ENCODE data around the gene GLIPR1L2.

The GLIPR1L2 gene

GRCh38 chr12:75474116-75474515 is 83.2 kb downstream of the GLIPR1L2 start:
- peaks cover 4% of the 10 kb centered on the region for H3K36me3 Mint-ChIP-seq (ENCODE audit: low read depth)
- no peaks in the 10 kb centered on the region for H3K27me3 Mint-ChIP-seq
- H3K9me3 Mint-ChIP-seq, result peaks cover 7% of the 10 kb centered on the region
- peaks cover 50% of the 10 kb centered on the region for H3K4me1 Mint-ChIP-seq (ENCODE audit: low read depth)
- H3K27ac Mint-ChIP-seq, result peak overlapping the region; percentile 19
- H3K4me3 Mint-ChIP-seq, result no peak overlapping the region
- intact Hi-C loops (cut with micrococcal nuclease), result no loop called here

- Mint-ChIP-seq H3K9me3 (no peaks in the 10 kb centered on the region), H3K4me3 (no peak overlapping the region), H3K4me1 (ENCODE audit: low read depth) (peaks cover 51% of the 10 kb centered on the region), H3K27ac (no peak overlapping the region), H3K36me3 (ENCODE audit: low read depth) (no peaks in the 10 kb centered on the region), H3K27me3 (no peaks in the 10 kb centered on the region)
- intact Hi-C loops (cut with micrococcal nuclease), result no loop called here
Measured at GRCh38 chr12:75476071-75476470, 85.2 kb downstream of the GLIPR1L2 start.

DNA sequence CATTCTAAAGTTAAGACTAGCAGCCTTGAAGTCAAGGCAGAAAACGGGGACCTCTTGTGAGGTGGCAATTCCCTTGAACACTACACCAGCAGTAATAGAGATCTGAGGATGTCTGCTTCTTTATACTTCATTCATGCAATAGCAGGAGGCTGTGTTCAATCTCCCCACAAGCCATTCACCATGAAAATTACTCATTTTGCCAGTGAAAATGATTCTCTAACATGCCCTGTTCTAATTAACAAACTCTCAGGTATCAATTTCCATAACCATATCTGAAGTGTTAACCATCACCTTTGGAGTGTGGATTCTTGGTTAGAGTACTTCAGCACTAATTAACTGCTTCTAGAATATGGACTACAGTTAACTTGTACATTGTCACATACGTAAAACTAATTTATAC is 86.2 kb downstream of the GLIPR1L2 start:
- intact Hi-C loops (cut with micrococcal nuclease), result no loop called here

DNA sequence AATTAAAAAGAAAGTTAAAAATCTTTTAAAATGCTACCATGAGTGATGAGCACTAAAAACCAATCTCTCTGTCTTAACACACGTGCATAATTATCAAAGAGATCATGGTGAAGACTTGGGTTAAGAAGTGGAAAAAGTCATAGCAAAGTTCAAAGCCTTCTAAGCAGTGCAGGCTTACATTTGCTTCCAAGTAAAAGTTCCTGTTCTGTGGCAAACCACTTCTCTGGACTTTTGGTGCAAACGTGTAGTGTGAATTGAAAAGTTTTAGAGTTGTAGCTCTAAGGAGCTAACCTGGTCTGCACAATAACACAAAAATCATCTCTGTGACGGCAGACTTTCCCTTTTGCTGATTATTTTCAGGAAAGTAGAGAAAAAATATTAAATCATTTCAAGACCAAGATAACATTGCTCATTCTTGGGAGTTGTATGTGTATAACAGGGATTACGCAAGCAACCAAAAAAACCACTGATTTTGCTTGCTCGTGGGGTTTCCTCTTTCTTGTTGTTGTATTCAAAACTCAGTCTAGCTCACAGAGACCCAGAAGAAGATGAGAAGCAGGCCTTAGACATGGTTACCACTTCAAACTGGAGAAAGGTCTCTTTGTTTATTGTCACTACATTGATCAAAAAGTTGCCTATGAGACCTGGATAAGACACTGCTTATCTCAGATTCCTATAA is 87.4 kb downstream of the GLIPR1L2 start:
- H3K27ac Mint-ChIP-seq, result peak overlapping the region; percentile 88
- H3K9me3 Mint-ChIP-seq, result no peaks in the 10 kb centered on the region
- intact Hi-C loops (cut with micrococcal nuclease), result no loop called here
- peaks cover 45% of the 10 kb centered on the region for H3K4me1 Mint-ChIP-seq (ENCODE audit: low read depth)
- H3K27me3 Mint-ChIP-seq, result no peaks in the 10 kb centered on the region
- peaks cover 12% of the 10 kb centered on the region for H3K36me3 Mint-ChIP-seq (ENCODE audit: low read depth)
- peak overlapping the region; percentile 26 for H3K4me3 Mint-ChIP-seq

More for the DNA sequence above, 86.2 kb downstream of the GLIPR1L2 start:
- Mint-ChIP-seq H3K27ac (no peak overlapping the region), H3K4me3 (no peak overlapping the region), H3K27me3 (no peaks in the 10 kb centered on the region), H3K9me3 (no peaks in the 10 kb centered on the region), H3K4me1 (ENCODE audit: low read depth) (peaks cover 42% of the 10 kb centered on the region), H3K36me3 (ENCODE audit: low read depth) (peaks cover 9% of the 10 kb centered on the region)

GRCh38 chr12:75479963-75480461 is 89.1 kb downstream of the GLIPR1L2 start:
- peaks cover 30% of the 10 kb centered on the region for H3K36me3 Mint-ChIP-seq (ENCODE audit: low read depth)
- H3K4me1 Mint-ChIP-seq (ENCODE audit: low read depth), result peaks cover 45% of the 10 kb centered on the region
- no peaks in the 10 kb centered on the region for H3K9me3 Mint-ChIP-seq
- H3K4me3 Mint-ChIP-seq, result peak overlapping the region; percentile 84
- intact Hi-C loops (cut with micrococcal nuclease), result loop anchor here (2.0 kb wide), 2 partner anchors 31 to 89 kb away; partner anchors contain the start of genes GLIPR1L2 and KRR1
- H3K27ac Mint-ChIP-seq, result peak overlapping the region; percentile 88
- no peaks in the 10 kb centered on the region for H3K27me3 Mint-ChIP-seq

DNA sequence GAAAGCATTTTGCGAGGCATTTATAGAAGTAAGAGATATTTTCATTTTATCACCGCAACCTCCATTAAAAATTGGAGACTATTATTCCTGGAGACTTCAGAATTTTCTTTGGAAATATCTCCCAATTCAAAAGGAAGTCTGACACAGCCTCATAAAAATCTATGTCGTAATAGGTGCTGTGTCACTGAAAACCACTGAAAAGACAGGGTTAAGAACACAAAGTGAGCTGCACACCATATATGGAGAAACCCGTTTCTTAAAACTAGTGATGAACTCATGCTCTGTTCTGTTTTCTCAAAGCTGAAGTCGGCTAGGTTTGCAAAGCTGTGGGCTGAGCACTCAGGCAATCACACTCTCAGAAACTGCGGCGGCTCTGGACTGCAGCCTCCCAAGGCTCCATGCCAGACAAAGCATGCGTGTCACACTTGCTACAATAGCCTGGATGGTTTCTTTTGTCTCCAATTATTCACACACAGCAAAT is 89.6 kb downstream of the GLIPR1L2 start, which contains the start of gene GLIPR1:
Gene GLIPR1 (plus strand): TSS at position 287 of the 481 bp plus-strand sequence. CDS start 126 bp downstream, at position 413.
- no peaks in the 10 kb centered on the region for H3K27me3 Mint-ChIP-seq
- intact Hi-C loops (cut with micrococcal nuclease), result loop anchor here (2.0 kb wide), 2 partner anchors 30 to 90 kb away; partner anchors contain the start of genes GLIPR1L2 and KRR1
- H3K9me3 Mint-ChIP-seq, result no peaks in the 10 kb centered on the region
- peaks cover 32% of the 10 kb centered on the region for H3K36me3 Mint-ChIP-seq (ENCODE audit: low read depth)
- peak within 1 kb of the TSS; percentile 84 for H3K4me3 Mint-ChIP-seq
- peak within 1 kb of the TSS; percentile 88 for H3K27ac Mint-ChIP-seq
- H3K4me1 Mint-ChIP-seq (ENCODE audit: low read depth), result peaks cover 45% of the 10 kb centered on the region

DNA sequence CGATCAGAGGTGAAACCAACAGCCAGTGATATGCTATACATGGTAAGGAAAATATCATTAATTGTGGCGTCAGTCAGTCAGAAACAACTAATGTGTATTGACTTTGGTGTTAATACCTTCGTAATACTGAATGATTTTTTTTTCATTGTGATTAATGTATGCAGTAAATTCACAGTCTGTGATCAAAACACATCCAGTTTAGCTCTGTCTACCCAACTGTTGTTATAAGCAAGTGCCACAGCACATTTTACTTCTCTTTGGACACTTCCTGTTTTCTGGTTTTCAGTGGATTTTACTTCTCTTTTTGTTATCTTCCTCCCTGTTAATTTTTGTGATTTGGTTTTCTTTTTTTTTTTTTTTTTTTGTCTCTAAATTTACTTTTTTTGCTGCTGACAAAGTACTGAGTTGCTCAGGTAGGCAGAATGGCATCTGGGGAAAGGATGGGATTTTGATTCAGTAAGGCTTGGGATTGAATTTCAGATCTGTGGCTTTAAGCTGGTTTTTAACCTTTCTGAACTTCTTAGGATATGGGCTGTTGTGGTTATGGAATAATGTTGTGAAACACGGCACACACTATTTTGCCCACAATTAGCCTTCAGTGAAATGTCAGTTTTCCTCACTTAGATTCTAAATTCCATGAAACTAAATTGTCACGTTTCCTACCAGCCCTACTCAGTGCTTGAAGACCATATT is 90.3 kb downstream of the GLIPR1L2 start:
- peak overlapping the region; percentile 84 for H3K4me3 Mint-ChIP-seq
- H3K9me3 Mint-ChIP-seq, result no peaks in the 10 kb centered on the region
- peaks cover 32% of the 10 kb centered on the region for H3K36me3 Mint-ChIP-seq (ENCODE audit: low read depth)
- H3K27ac Mint-ChIP-seq, result peak overlapping the region; percentile 88
- intact Hi-C loops (cut with micrococcal nuclease), result loop anchor here (1.0 to 2.0 kb wide), 3 partner anchors 9 to 90 kb away; partner anchors contain the start of genes GLIPR1L2 and KRR1
- H3K27me3 Mint-ChIP-seq, result no peaks in the 10 kb centered on the region
- H3K4me1 Mint-ChIP-seq (ENCODE audit: low read depth), result peaks cover 45% of the 10 kb centered on the region

DNA sequence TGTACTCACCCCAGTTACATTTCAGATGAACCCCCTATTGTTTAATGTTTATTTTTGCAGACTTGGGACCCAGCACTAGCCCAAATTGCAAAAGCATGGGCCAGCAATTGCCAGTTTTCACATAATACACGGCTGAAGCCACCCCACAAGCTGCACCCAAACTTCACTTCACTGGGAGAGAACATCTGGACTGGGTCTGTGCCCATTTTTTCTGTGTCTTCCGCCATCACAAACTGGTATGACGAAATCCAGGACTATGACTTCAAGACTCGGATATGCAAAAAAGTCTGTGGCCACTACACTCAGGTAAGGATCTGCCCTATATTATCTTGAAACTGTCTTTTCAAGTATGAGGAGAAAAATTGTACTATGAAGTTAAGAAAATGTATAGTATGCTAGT is 90.9 kb downstream of the GLIPR1L2 start:
- no peaks in the 10 kb centered on the region for H3K9me3 Mint-ChIP-seq
- H3K4me1 Mint-ChIP-seq (ENCODE audit: low read depth), result peaks cover 45% of the 10 kb centered on the region
- intact Hi-C loops (cut with micrococcal nuclease), result loop anchor here (1.0 to 2.0 kb wide), 3 partner anchors 9 to 91 kb away; partner anchors contain the start of genes GLIPR1L2 and KRR1
- H3K4me3 Mint-ChIP-seq, result peak overlapping the region; percentile 84
- peak overlapping the region; percentile 88 for H3K27ac Mint-ChIP-seq
- peaks cover 37% of the 10 kb centered on the region for H3K36me3 Mint-ChIP-seq (ENCODE audit: low read depth)
- H3K27me3 Mint-ChIP-seq, result no peaks in the 10 kb centered on the region
